ENCODE results near the gene CRTC1. TPM values are rescaled to one million over a fixed set of nuclear protein-coding genes. Genes with fewer than 3 reads are reported as not detected.
"Not testable (repeated sequence)": the region's sequence is repeated elsewhere in the genome, so short reads cannot be mapped to it uniquely, and the experiment has no call there.

The CRTC1 gene
- total and polyA plus RNA-seq, 8 donors, result 5.2 to 18.1 (median 7.5) TPM

- DNase-seq, result no peak
- TF ChIP-seq, protein P1, sequence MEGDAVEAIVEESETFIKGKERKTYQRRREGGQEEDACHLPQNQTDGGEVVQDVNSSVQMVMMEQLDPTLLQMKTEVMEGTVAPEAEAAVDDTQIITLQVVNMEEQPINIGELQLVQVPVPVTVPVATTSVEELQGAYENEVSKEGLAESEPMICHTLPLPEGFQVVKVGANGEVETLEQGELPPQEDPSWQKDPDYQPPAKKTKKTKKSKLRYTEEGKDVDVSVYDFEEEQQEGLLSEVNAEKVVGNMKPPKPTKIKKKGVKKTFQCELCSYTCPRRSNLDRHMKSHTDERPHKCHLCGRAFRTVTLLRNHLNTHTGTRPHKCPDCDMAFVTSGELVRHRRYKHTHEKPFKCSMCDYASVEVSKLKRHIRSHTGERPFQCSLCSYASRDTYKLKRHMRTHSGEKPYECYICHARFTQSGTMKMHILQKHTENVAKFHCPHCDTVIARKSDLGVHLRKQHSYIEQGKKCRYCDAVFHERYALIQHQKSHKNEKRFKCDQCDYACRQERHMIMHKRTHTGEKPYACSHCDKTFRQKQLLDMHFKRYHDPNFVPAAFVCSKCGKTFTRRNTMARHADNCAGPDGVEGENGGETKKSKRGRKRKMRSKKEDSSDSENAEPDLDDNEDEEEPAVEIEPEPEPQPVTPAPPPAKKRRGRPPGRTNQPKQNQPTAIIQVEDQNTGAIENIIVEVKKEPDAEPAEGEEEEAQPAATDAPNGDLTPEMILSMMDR (IDR thresholded peaks at IDR 0.05), result no peak
- no peaks in the 10 kb centered on the region for H3K9me3 ChIP-seq
- H3K36me3 ChIP-seq, result no peaks in the 10 kb centered on the region
- no peaks in the 10 kb centered on the region for H3K27me3 ChIP-seq
- no peak overlapping the region for H3K27ac ChIP-seq
- no peak overlapping the region for H3K4me3 ChIP-seq
- H3K4me1 ChIP-seq, result no peaks in the 10 kb centered on the region
- whole genome bisulfite sequencing, 2 donors, result 96% methylated on average over 11 of the region's 11 CpGs
- no peak for ATAC-seq
- intact Hi-C loops (cut with DNase I), result no loop called here
- FAIRE-seq, result no peak
These were observed 47.5 kb downstream of the CRTC1 start for GRCh38 chr19:18730885-18731513.

- ATAC-seq (no peak), FAIRE-seq (no peak), DNase-seq (no peak)
- TF ChIP-seq, protein P1 (IDR thresholded peaks at IDR 0.05), result no peak
- no peaks in the 10 kb centered on the region for H3K9me3 ChIP-seq
- no peaks in the 10 kb centered on the region for H3K36me3 ChIP-seq
- no peak overlapping the region for H3K4me3 ChIP-seq
- peaks cover 2 to 3% (median 3%) of the 10 kb centered on the region in 3 donors for H3K4me1 ChIP-seq
- intact Hi-C loops (cut with DNase I), result no loop called here
- H3K27me3 ChIP-seq, result no peaks in the 10 kb centered on the region
- 68 to 71% methylated on average over 14 to 15 of the region's 15 CpGs for WGBS, 2 donors
- H3K27ac ChIP-seq, result no peak overlapping the region
These were observed 48.1 kb downstream of the CRTC1 start for GRCh38 chr19:18731562-18732008.

GRCh38 chr19:18733196-18733647, 49.7 kb downstream of the CRTC1 start:
- peak in 2 of 6 donors; percentile 52 to 56 for DNase-seq
- peaks cover 8 to 17% (median 14%) of the 10 kb centered on the region in 3 donors for H3K4me1 ChIP-seq
- TF ChIP-seq, protein P1 (IDR thresholded peaks at IDR 0.05), result no peak

DNA sequence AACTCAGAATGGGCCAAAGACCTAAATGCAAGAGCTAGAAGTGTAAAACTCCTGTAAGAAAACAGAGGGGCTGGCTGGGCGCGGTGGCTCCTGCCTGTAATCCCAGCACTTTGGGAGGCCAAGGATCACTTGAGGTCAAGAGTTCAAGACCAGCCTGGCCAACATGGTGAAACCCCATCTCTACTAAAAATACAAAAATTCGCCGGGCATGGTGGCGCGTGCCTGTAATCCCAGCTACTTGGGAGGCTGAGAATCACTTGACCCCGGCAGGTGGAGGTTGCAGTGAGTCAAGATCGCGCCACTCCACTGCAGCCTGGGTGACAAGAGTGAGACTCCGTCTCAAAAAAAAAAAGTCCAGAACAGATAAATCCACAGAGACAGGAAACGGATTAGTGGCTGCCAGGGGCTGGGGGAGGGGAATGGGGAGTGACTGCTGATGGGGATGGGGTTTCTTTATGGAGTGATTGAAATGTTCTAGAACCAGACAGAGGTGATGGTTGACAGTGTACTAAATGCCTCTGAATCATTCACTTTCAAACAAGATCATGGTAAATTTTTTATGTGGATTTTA, 50.4 kb downstream of the CRTC1 start:
- H3K4me3 ChIP-seq; H3K36me3 ChIP-seq; H3K9me3 ChIP-seq; H3K27ac ChIP-seq; FAIRE-seq; DNase-seq; H3K27me3 ChIP-seq; ATAC-seq; intact Hi-C loops (cut with DNase I): not testable (repeated sequence)
- 88 to 92% methylated on average over 11 of the region's 11 CpGs for WGBS, 2 donors
- H3K4me1 ChIP-seq, result peaks cover 12 to 21% (median 16%) of the 10 kb centered on the region in 3 donors

More at GRCh38 chr19:18733196-18733647, 49.7 kb downstream of the CRTC1 start:
- Histone ChIP-seq H3K27me3 (no peaks in the 10 kb centered on the region), H3K4me3 (no peak overlapping the region), H3K27ac (no peak overlapping the region), H3K36me3 (no peaks in the 10 kb centered on the region), H3K9me3 (no peaks in the 10 kb centered on the region)
- intact Hi-C loops (cut with DNase I), result no loop called here
- FAIRE-seq (no peak), ATAC-seq (peak in 1 of 4 donors; percentile 15)
- 32 to 45% methylated on average over 11 of the region's 11 CpGs for WGBS, 2 donors

DNA sequence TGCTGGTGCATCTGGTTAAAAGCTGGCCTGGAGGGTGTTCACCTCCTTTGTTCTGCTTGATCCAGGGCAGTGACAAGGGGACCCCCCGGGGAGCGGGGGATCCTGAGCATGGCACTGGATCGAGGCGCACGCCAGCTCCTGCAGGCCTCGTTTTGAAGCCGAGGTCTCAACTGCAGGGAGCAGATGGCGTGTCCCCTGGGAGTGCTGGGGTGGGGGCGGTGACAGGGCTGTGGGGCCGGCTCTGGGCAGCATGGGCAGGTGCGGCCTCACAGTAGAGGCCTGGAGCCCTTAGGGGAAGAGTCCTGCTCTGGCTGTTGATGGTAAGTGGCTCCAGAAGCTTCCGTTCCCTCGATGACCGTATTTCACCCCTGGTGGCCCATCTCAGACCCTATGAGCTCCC, 51.8 kb downstream of the CRTC1 start:
- Histone ChIP-seq H3K9me3 (no peaks in the 10 kb centered on the region), H3K4me1 (peaks cover 15 to 24% (median 21%) of the 10 kb centered on the region in 3 donors), H3K27ac (no peak overlapping the region), H3K4me3 (no peak overlapping the region), H3K27me3 (no peaks in the 10 kb centered on the region), H3K36me3 (no peaks in the 10 kb centered on the region)
- FAIRE-seq (no peak), ATAC-seq (no peak), DNase-seq (no peak)
- intact Hi-C loops (cut with DNase I), result no loop called here
- TF ChIP-seq, protein P1 (IDR thresholded peaks at IDR 0.05), result no peak
- WGBS, 2 donors, result 92 to 96% methylated on average over 14 of the region's 14 CpGs

Data from pancreas (tissue), 10 donors.